AG04450 (cell line): Measurements from ENCODE around the gene MACROD2. TPM values are rescaled to one million over a fixed set of nuclear protein-coding genes. Genes with fewer than 3 reads are reported as not detected.
"Not testable (repeated sequence)": the region's sequence is repeated elsewhere in the genome, so short reads cannot be mapped to it uniquely, and the experiment has no call there.

Source experiments
- CTCF ChIA-PET: fragments of 300-600, 350-600 bp; formaldehyde crosslinking; extraction: SDS; loops from one replicate; lab custom pipeline; 2022; ENCODE audit warnings: antibody characterized with exemption, inconsistent platforms; lab: Charles Lee
- POLR2A ChIA-PET: fragments of 350-600 bp; formaldehyde crosslinking; extraction: SDS; loops from one replicate; lab custom pipeline; 2021; ENCODE audit warnings: antibody characterized with exemption, inconsistent platforms; lab: Yijun Ruan, JAX
- DNase-seq: peaks from one replicate; pipeline ENCODE4 v3.0.0-alpha.2; 2011; ENCODE audit warnings: low read depth, low spot score
- H3K27ac ChIP-seq: one replicate; pipeline ENCODE4 v1.5.1; 2012; ENCODE audit warnings: low read depth, low read length, control low read depth
- H3K27me3 ChIP-seq: one replicate; pipeline ENCODE4 v1.6.0; 2012; ENCODE audit warnings: low read length; ENCODE audit not compliant: control insufficient read depth, insufficient read depth
- H3K4me3 ChIP-seq: 2 replicates; pipeline ENCODE4 v1.5.1; 2011; ENCODE audit warnings: mild to moderate bottlenecking, low read depth, low read length, control low read depth
- H3K9me3 ChIP-seq: 2 replicates; pipeline ENCODE4 v1.5.1; 2012; ENCODE audit warnings: low read length; ENCODE audit not compliant: control insufficient read depth, insufficient read depth
- CTCF ChIP-seq: IDR thresholded peaks from 2 replicates; pipeline ENCODE4 v1.5.1; 2011; ENCODE audit warnings: low read depth, low read length, control low read depth, inconsistent platforms
- polyA plus RNA-seq: library from polyadenylated mRNA; depleted of rRNA; stranded (reverse); fragments of >200 nt; gene quantifications from 2 replicates; pipeline ENCODE4 v1.2.3, GENCODE V29; 2011

The MACROD2 gene
- polyA plus RNA-seq, 1 experiment: 0.02 TPM

DNA sequence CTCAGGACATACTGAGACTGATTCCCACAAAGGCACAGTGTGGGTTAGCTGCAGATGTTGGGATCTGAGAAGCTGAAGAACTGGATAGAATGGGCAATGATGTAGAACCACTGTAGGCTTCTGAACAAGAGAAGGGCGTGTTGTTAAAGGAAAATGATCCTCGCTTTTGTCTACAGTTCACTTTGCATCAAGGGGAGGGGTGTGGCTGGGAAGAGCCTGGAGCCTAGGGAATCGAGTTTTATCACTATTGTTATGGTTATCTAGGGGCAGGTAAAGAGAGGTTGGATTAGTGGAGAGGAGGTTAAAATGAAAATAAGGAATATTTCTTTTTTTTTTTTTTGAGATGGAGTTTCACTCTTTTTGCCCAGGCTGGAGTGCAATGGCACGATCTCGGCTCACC is 1809.8 kb downstream of the MACROD2 start:
- ChIA-PET POLR2A (no interaction called here), CTCF (no interaction called here)
- no peak for DNase-seq
- H3K4me3 ChIP-seq: no peak overlapping the region
- H3K27ac ChIP-seq: no peak overlapping the region
- no peaks in the 10 kb centered on the region for H3K9me3 ChIP-seq
- H3K27me3 ChIP-seq: no peaks in the 10 kb centered on the region
- no peak for TF ChIP-seq CTCF

DNA sequence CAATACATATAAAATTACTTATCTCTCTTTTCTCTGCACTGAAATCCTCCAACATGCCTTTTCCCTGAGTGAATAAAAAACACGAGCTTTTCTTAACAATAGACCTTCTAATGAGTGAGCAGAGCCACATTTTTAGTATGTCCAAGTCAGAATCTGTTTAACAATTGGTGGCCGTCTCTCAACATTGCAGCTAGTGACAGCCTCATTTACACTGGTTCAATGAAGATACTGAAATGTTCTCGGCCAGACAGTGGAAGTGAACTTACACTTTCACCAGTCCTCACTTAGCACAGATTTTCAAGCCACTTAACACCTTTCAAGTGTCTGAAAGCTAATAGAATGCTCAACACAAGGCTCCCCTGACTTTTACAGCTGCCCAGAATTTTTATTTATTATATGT is 1810.8 kb downstream of the MACROD2 start:
- no peaks in the 10 kb centered on the region for H3K27me3 ChIP-seq
- DNase-seq: no peak
- no peaks in the 10 kb centered on the region for H3K9me3 ChIP-seq
- CTCF ChIA-PET: no interaction called here
- H3K4me3 ChIP-seq: no peak overlapping the region
- no peak for TF ChIP-seq CTCF
- POLR2A ChIA-PET: no interaction called here
- H3K27ac ChIP-seq: no peak overlapping the region

GRCh38 chr20:15807271-15807670 is 1812.0 kb downstream of the MACROD2 start:
- Histone ChIP-seq H3K27ac (no peak overlapping the region), H3K4me3 (no peak overlapping the region), H3K27me3 (no peaks in the 10 kb centered on the region), H3K9me3 (no peaks in the 10 kb centered on the region)
- no peak for TF ChIP-seq CTCF
- DNase-seq: no peak
- ChIA-PET CTCF (no interaction called here), POLR2A (no interaction called here)

GRCh38 chr20:15807771-15808170 is 1812.5 kb downstream of the MACROD2 start:
- POLR2A ChIA-PET, H3K4me3 ChIP-seq, CTCF ChIA-PET, H3K27ac ChIP-seq, H3K27me3 ChIP-seq, DNase-seq, H3K9me3 ChIP-seq: not testable (repeated sequence)

- Histone ChIP-seq H3K27ac (no peak overlapping the region), H3K27me3 (no peaks in the 10 kb centered on the region), H3K9me3 (no peaks in the 10 kb centered on the region), H3K4me3 (no peak overlapping the region)
- no peak for DNase-seq
- CTCF ChIA-PET: no interaction called here
- no peak for TF ChIP-seq CTCF
- POLR2A ChIA-PET: no interaction called here
These were observed 1816.6 kb downstream of the MACROD2 start for GRCh38 chr20:15811951-15812350.

DNA sequence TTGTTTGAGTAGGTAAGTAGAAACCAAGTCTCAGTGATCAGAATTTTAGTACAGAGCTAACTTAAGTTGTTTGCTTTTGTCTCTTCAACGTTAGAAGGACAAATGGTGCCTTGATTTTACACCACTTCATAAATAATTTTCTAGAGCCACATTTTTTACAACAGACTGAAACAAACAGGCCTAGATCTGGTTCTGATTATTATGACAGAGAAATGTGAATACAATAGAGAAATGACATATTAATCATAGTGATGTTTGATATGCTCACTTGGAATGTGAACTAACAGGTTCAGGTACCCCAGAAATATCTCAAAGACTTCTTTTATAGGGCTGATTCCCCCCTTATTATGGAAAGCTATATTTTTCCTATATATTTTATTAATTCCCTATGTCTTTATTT is 1817.4 kb downstream of the MACROD2 start:
- H3K9me3 ChIP-seq: no peaks in the 10 kb centered on the region
- no peak for DNase-seq
- no peaks in the 10 kb centered on the region for H3K27me3 ChIP-seq
- CTCF ChIA-PET: no interaction called here
- H3K27ac ChIP-seq: no peak overlapping the region
- TF ChIP-seq CTCF: no peak
- no peak overlapping the region for H3K4me3 ChIP-seq
- POLR2A ChIA-PET: interaction anchor here (0.7 kb wide), 1 partner anchor 13 kb away, joined by 6 read pairs; no protein-coding TSS in a partner anchor
